HepG2 (cell line): ENCODE results near the gene PDE9A. TPM values are rescaled to one million over a fixed set of nuclear protein-coding genes. Genes with fewer than 3 reads are reported as not detected.
A peak's percentile ranks its signal among the peaks of the same experiment; 100 is the strongest.

Source experiments
- ATAC-seq: fragments of 200-7000 bp; cut with Tn5 transposase; 3 replicates; pipeline ENCODE4 v1.9.1; 2020; ENCODE audit warnings: mild to moderate bottlenecking, moderate library complexity
- BruUV-seq: library from RNA; stranded (reverse); fragments of 400-500 nt; replicated peaks from 2 replicates; lab custom pipeline; 2021; lab: Mats Ljungman, UMichigan
- CTCF ChIA-PET: fragments of 300-600 bp; formaldehyde crosslinking; extraction: SDS; loops from one replicate; lab custom pipeline; 2021; ENCODE audit warnings: low total read pairs, inconsistent platforms, low intra/inter-chr PET ratio; lab: Yijun Ruan, JAX
- POLR2A ChIA-PET: fragments of 350-600 bp; sonication (Branson Sonifier 250); formaldehyde crosslinking; loops from one replicate; lab custom pipeline; 2020; ENCODE audit warnings: antibody characterized with exemption, inconsistent platforms; lab: Yijun Ruan, JAX
- DNase-seq: peaks from one replicate; pipeline ENCODE4 v3.0.0-alpha.2; 2015; ENCODE audit warnings: low spot score
- FAIRE-seq: peaks from 3 replicates; lab custom pipeline; 2011; peaks lifted over from hg19 to GRCh38; lab: Jason Lieb, UNC
- H2AFZ ChIP-seq: one replicate; pipeline ENCODE4 v1.6.1; 2011; ENCODE audit warnings: low read length, inconsistent platforms
- H3K27ac ChIP-seq: fragments of 300-600 bp; 3 replicates; pipeline ENCODE4 v1.8.0; 2011; ENCODE audit warnings: mixed run types, mild to moderate bottlenecking, mixed read lengths, low read length, inconsistent platforms; ENCODE audit not compliant: insufficient read depth; ENCODE audit errors: extremely low read length
- H3K27me3 ChIP-seq, 2 experiments: fragments of 200-600 bp in 1 of 2; 2 replicates in 1 of 2; 3 replicates in 1 of 2; pipeline versions ENCODE4 v1.6.0 to v1.8.0; 2011; ENCODE audit warnings: low read length in 2 of 2, mild to moderate bottlenecking in 2 of 2, moderate library complexity in 2 of 2, inconsistent platforms in 1 of 2; ENCODE audit not compliant: insufficient read depth in 2 of 2, control insufficient read depth in 1 of 2
- H3K36me3 ChIP-seq, 2 experiments: fragments of 200-600 bp in 1 of 2; replicated peaks in 1 of 2; 2 replicates in 1 of 2; 3 replicates in 1 of 2; pipeline versions ENCODE4 v1.5.1 to v1.8.0; 2011; ENCODE audit warnings: low read length in 2 of 2, inconsistent platforms in 1 of 2; ENCODE audit not compliant: insufficient read depth in 2 of 2, control insufficient read depth in 1 of 2
- H3K4me1 ChIP-seq: 2 replicates; pipeline ENCODE4 v1.5.1; 2012; ENCODE audit warnings: low read length, inconsistent platforms; ENCODE audit not compliant: insufficient read depth
- H3K4me2 ChIP-seq: 2 replicates; pipeline ENCODE4 v1.6.0; 2011; ENCODE audit warnings: low read depth, low read length, inconsistent platforms
- H3K4me3 ChIP-seq, 3 experiments: fragments of 200-600 bp in 1 of 3; sonication (generic), shearing (Covaris generic) in 1 of 3; replicated peaks in 1 of 3; 2 replicates each; pipeline ENCODE4 v1.5.1; 2011 to 2016; ENCODE audit warnings: low read length in 3 of 3, inconsistent platforms in 2 of 3, low read depth in 2 of 3, mild to moderate bottlenecking in 2 of 3, control low read depth in 1 of 3, mixed read lengths in 1 of 3; ENCODE audit not compliant: insufficient read depth in 1 of 3
- H3K79me2 ChIP-seq: one replicate; pipeline ENCODE4 v1.6.1; 2011; ENCODE audit warnings: low read length, inconsistent platforms; ENCODE audit not compliant: insufficient read depth
- H3K9ac ChIP-seq: 2 replicates; pipeline ENCODE4 v1.6.0; 2011; ENCODE audit warnings: mild to moderate bottlenecking, low read depth, low read length, inconsistent platforms; ENCODE audit not compliant: insufficient read depth
- H3K9me3 ChIP-seq: 2 replicates; pipeline ENCODE4 v1.5.1; 2012; ENCODE audit warnings: mild to moderate bottlenecking, low read length
- H4K20me1 ChIP-seq: 2 replicates; pipeline ENCODE4 v1.6.0; 2011; ENCODE audit warnings: inconsistent platforms, mild to moderate bottlenecking, low read length, moderate library complexity; ENCODE audit not compliant: insufficient read depth
- AHDC1 ChIP-seq: sonication (generic); formaldehyde crosslinking; IDR thresholded peaks from 2 replicates; pipeline ENCODE4 v1.5.1; 2020; ENCODE audit warnings: mild to moderate bottlenecking, missing genetic modification reagents, borderline replicate concordance
- BATF2 ChIP-seq: sonication (generic); formaldehyde crosslinking; IDR thresholded peaks from 2 replicates; pipeline ENCODE4 v1.8.0; 2022; ENCODE audit warnings: mild to moderate bottlenecking, missing genetic modification reagents, moderate library complexity
- CEBPG ChIP-seq: IDR thresholded peaks from 2 replicates; pipeline ENCODE4 v1.6.1; 2016
- EP300 ChIP-seq, 3 experiments: sonication (generic) in 1 of 3; formaldehyde crosslinking in 1 of 3; IDR thresholded peaks; 2 replicates each; pipeline versions ENCODE4 v1.5.1 to v1.6.1; 2011 to 2020; ENCODE audit warnings: low read depth in 2 of 3, low read length in 2 of 3, borderline replicate concordance in 1 of 3, improper control_type of control experiment in 1 of 3, mild to moderate bottlenecking in 1 of 3, missing genetic modification reagents in 1 of 3, moderate library complexity in 1 of 3
- FOSL1 ChIP-seq: sonication (generic); formaldehyde crosslinking; IDR thresholded peaks from 2 replicates; pipeline ENCODE4 v1.9.0; 2021; ENCODE audit warnings: missing genetic modification reagents, borderline replicate concordance
- KAT8 ChIP-seq: IDR thresholded peaks from 2 replicates; pipeline ENCODE4 v1.6.1; 2016; ENCODE audit warnings: missing genetic modification reagents, missing compliant biosample characterization
- KDM5B ChIP-seq: sonication (generic); formaldehyde crosslinking; IDR thresholded peaks from 2 replicates; pipeline ENCODE4 v1.4.0; 2020; ENCODE audit warnings: missing genetic modification reagents, mild to moderate bottlenecking, borderline replicate concordance
- PHF20 ChIP-seq: sonication (generic); formaldehyde crosslinking; IDR thresholded peaks from 2 replicates; pipeline ENCODE4 v1.5.0; 2020; ENCODE audit warnings: mild to moderate bottlenecking, missing genetic modification reagents
- SIX4 ChIP-seq: sonication (generic); formaldehyde crosslinking; IDR thresholded peaks from 2 replicates; pipeline ENCODE4 v1.4.0; 2020; ENCODE audit warnings: missing genetic modification reagents
- SMC3 ChIP-seq: IDR thresholded peaks from 2 replicates; pipeline ENCODE4 v1.6.1; 2011; ENCODE audit warnings: low read length, improper control_type of control experiment
- TSC22D2 ChIP-seq: sonication (generic); formaldehyde crosslinking; IDR thresholded peaks from 2 replicates; pipeline ENCODE4 v1.5.1; 2020; ENCODE audit warnings: missing genetic modification reagents, mild to moderate bottlenecking, borderline replicate concordance
- WGBS: methylation state at CpG from one replicate; pipeline ENCODE4 v1.1.6; 2017; ENCODE audit warnings: low lambda C conversion rate; 5-methylcytosine and 5-hydroxymethylcytosine counted together
- in situ Hi-C: cut with HindIII; loops from 2 replicates; pipeline ENCODE4 v1.10.0; 2017; ENCODE audit warnings: low pct_unique_long_range_greater_than_20kb; ENCODE audit not compliant: extremely low pct_ligation_motif_present
- intact Hi-C: fragments of 100-400 bp; cut with micrococcal nuclease; formaldehyde crosslinking; loops from one replicate; pipeline ENCODE4 v1.10.0; 2022; ENCODE audit not compliant: unreplicated experiment
- polyA plus RNA-seq, 8 experiments: library from polyadenylated mRNA; depleted of rRNA in 3 of 8; stranded (reverse) in 7 of 8; unstranded in 1 of 8; fragments of >200 nt; fragmentation: Illumina TruSeq in 4 of 8; extraction: Trizol in 4 of 8; gene quantifications; 2 replicates each; pipeline versions ENCODE4 v1.2.1 to v1.2.3, GENCODE V29; 2011 to 2016; ENCODE audit warnings: low read depth in 4 of 8, missing spikeins in 1 of 8, mixed read lengths in 1 of 8; ENCODE audit not compliant: insufficient read depth in 1 of 8
- total RNA-seq, 5 experiments: library from RNA; depleted of rRNA; stranded (reverse); fragments of >200 nt; fragmentation: Illumina TruSeq; extraction: Trizol; gene quantifications; 2 replicates each; pipeline ENCODE4 v1.2.3, GENCODE V29; 2016; ENCODE audit warnings: low read depth in 1 of 5
- TF ChIP-seq, protein P1 (sequence below): sonication (generic); formaldehyde crosslinking; IDR thresholded peaks from 2 replicates; pipeline ENCODE4 v1.4.0; 2020; ENCODE audit warnings: mild to moderate bottlenecking, missing genetic modification reagents

PDE9A gene
- total and polyA plus RNA-seq, 2 of the 13 experiments (the other 11 are each of a cell fraction or from before 2014, with no cell fraction given) = 4.6 to 19.7 TPM

DNA sequence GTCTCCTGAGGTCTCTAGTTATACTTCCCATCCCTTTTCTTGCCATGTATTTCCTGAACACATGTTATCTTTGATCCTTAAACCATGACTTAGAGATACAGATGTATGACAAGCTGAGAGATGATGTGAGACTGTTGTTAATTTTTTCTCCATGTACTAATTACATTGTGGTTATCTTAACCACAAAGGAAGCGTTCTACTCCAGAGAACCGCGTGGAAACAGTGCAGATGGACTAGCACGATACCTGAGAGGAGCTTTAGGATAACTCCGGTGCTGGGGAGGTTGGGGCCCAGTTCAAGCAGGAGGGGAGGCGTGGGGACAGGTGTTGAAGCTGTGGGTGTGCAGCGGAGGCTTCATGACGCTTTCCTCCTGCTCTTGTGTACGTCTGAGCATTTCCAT lies 17.5 kb downstream of the PDE9A start (continued):
- TF ChIP-seq BATF2 (CRISPR knock-in tag) (no peak), SMC3 (no peak)

- DNase-seq (peak; percentile 73), FAIRE-seq (peak; percentile 49), ATAC-seq (peak; percentile 85)
- intact Hi-C loops = no loop called here
- no peaks in the 10 kb centered on the region for H3K9me3 ChIP-seq
- H3K27ac ChIP-seq = no peak overlapping the region
- no peaks in the 10 kb centered on the region for H3K27me3 ChIP-seq
- H3K79me2 ChIP-seq = no peaks in the 10 kb centered on the region
- ChIA-PET POLR2A (interaction anchor here (1.1 to 1.3 kb wide), 2 partner anchors 62 to 66 kb away, joined by 3 to 5 read pairs; no protein-coding TSS in a partner anchor), CTCF (no interaction called here)
- in situ Hi-C loops = loop anchor here (25.0 kb wide), 1 partner anchor 90 kb away; no protein-coding TSS in a partner anchor
- 46% methylated on average over 12 of the region's 15 CpGs for WGBS
- peaks cover 20% of the 10 kb centered on the region; the same call in 1 of the 2 replicates for H4K20me1 ChIP-seq
- no TSS peak for BruUV-seq
- no peak overlapping the region for H2AFZ ChIP-seq
- no peaks in the 10 kb centered on the region; a peak in 1 of 5 replicates for H3K36me3 ChIP-seq
- H3K4me1 ChIP-seq = peaks cover 33% of the 10 kb centered on the region
- no peak overlapping the region; a peak in 1 of 6 replicates for H3K4me3 ChIP-seq
- no peak overlapping the region for H3K9ac ChIP-seq
- H3K4me2 ChIP-seq = peak overlapping the region; percentile 23; the same call in 1 of the 2 replicates
- TF ChIP-seq SIX4 (CRISPR knock-in tag) = peak; percentile 98
- TF ChIP-seq EP300 (IDR thresholded peaks at IDR 0.05; ENCODE audit: low read depth in 2 of 2, low read length in 2 of 2) = peak in 1 of 2 experiments; percentile 27; a peak in 1 of 4 replicates
- no peak for TF ChIP-seq EP300 (CRISPR knock-in tag; IDR thresholded peaks at IDR 0.05; ENCODE audit: borderline replicate concordance)
- TF ChIP-seq TSC22D2 (CRISPR knock-in tag) = no peak
- TF ChIP-seq FOSL1 (CRISPR knock-in tag) = no peak
- no peak for TF ChIP-seq AHDC1 (CRISPR knock-in tag)
- peak; percentile 46; the same call in 1 of the 2 replicates for TF ChIP-seq KAT8 (CRISPR knock-in tag)
- no peak for TF ChIP-seq KDM5B (CRISPR knock-in tag)
- TF ChIP-seq, protein P1, sequence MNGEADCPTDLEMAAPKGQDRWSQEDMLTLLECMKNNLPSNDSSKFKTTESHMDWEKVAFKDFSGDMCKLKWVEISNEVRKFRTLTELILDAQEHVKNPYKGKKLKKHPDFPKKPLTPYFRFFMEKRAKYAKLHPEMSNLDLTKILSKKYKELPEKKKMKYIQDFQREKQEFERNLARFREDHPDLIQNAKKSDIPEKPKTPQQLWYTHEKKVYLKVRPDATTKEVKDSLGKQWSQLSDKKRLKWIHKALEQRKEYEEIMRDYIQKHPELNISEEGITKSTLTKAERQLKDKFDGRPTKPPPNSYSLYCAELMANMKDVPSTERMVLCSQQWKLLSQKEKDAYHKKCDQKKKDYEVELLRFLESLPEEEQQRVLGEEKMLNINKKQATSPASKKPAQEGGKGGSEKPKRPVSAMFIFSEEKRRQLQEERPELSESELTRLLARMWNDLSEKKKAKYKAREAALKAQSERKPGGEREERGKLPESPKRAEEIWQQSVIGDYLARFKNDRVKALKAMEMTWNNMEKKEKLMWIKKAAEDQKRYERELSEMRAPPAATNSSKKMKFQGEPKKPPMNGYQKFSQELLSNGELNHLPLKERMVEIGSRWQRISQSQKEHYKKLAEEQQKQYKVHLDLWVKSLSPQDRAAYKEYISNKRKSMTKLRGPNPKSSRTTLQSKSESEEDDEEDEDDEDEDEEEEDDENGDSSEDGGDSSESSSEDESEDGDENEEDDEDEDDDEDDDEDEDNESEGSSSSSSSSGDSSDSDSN (CRISPR knock-in tag) = 0 out of 2 replicates have a peak, but pooled peaks have one; percentile 36
- TF ChIP-seq PHF20 (CRISPR knock-in tag) = no peak
- TF ChIP-seq CEBPG (CRISPR knock-in tag) = peak; percentile 31; the same call in 1 of the 2 replicates
Observed at GRCh38 chr21:42671778-42672593, 18.6 kb downstream of the PDE9A start.
